ENCODE measurements around the gene ASCC1. TPM values are rescaled to one million over a fixed set of nuclear protein-coding genes. Genes with fewer than 3 reads are reported as not detected.

ASCC1 gene
- total RNA-seq, 1 donor from 2014 or later = 49.5 TPM

DNA sequence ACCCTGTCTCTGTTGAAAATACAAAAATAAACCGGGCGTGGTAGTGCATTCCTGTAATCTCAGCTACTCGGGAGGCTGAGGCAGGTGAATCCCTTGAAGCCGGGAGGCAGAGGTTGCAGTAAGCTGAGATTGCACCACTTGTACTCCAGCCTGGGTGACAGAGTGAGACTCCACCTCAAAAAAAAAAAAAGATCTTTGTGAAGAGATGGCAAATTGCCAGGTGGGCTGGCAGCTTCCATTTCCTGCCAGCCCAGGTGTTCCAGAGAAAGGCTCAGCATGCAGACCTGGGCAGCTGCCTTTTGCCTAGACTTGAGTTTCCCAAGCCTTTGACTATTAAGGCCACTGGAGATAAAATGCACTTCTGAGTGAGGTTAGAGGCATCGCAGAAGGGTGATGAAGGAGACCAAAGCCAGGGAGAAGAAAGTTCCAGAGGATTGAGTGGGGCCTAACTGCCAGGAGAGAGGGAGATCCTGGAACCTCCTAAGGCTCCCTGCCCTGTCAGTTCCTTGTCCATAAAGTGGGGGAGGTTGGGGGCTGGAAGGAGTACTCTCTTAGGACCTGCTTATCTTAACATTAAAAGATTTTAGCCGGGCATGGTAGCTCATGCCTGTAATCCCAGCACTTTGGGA is 47.7 kb upstream of the ASCC1 start:
- Mint-ChIP-seq H3K4me3 (no peak overlapping the region), H3K36me3 (no peaks in the 10 kb centered on the region), H3K27me3 (ENCODE audit: insufficient read depth, low read depth) (peaks cover 9% of the 10 kb centered on the region), H3K9me3 (no peaks in the 10 kb centered on the region), H3K27ac (peak overlapping the region; percentile 95), H3K4me1 (peaks cover 57% of the 10 kb centered on the region)
- no peaks in the 10 kb centered on the region for H3K27me3 ChIP-seq
- no peaks in the 10 kb centered on the region for H3K79me2 ChIP-seq (ENCODE audit: low read depth)
- no peak for DNase-seq (ENCODE audit: low spot score)
- no peaks in the 10 kb centered on the region for H4K20me1 ChIP-seq (ENCODE audit: low read depth)
- no peak overlapping the region for H3K9ac ChIP-seq
- no peaks in the 10 kb centered on the region for H3K9me3 ChIP-seq (ENCODE audit: low read depth)
- no peak overlapping the region for H3K27ac ChIP-seq
- TF ChIP-seq, protein P1, sequence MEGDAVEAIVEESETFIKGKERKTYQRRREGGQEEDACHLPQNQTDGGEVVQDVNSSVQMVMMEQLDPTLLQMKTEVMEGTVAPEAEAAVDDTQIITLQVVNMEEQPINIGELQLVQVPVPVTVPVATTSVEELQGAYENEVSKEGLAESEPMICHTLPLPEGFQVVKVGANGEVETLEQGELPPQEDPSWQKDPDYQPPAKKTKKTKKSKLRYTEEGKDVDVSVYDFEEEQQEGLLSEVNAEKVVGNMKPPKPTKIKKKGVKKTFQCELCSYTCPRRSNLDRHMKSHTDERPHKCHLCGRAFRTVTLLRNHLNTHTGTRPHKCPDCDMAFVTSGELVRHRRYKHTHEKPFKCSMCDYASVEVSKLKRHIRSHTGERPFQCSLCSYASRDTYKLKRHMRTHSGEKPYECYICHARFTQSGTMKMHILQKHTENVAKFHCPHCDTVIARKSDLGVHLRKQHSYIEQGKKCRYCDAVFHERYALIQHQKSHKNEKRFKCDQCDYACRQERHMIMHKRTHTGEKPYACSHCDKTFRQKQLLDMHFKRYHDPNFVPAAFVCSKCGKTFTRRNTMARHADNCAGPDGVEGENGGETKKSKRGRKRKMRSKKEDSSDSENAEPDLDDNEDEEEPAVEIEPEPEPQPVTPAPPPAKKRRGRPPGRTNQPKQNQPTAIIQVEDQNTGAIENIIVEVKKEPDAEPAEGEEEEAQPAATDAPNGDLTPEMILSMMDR (IDR thresholded peaks at IDR 0.05) = no peak
- TF ChIP-seq EZH2phosphoT487 (IDR thresholded peaks at IDR 0.05) (no peak), EZH2 (IDR thresholded peaks at IDR 0.05) (no peak)
- no peak overlapping the region for H2AFZ ChIP-seq (replicated peaks)
- no peak overlapping the region for H3K4me3 ChIP-seq
- peaks cover 77% of the 10 kb centered on the region for H3F3A ChIP-seq (ENCODE audit: low read depth)
- no peaks in the 10 kb centered on the region for H3K36me3 ChIP-seq
- peaks cover 61% of the 10 kb centered on the region for H3K4me1 ChIP-seq
- H3K4me2 ChIP-seq = no peak overlapping the region

DNA sequence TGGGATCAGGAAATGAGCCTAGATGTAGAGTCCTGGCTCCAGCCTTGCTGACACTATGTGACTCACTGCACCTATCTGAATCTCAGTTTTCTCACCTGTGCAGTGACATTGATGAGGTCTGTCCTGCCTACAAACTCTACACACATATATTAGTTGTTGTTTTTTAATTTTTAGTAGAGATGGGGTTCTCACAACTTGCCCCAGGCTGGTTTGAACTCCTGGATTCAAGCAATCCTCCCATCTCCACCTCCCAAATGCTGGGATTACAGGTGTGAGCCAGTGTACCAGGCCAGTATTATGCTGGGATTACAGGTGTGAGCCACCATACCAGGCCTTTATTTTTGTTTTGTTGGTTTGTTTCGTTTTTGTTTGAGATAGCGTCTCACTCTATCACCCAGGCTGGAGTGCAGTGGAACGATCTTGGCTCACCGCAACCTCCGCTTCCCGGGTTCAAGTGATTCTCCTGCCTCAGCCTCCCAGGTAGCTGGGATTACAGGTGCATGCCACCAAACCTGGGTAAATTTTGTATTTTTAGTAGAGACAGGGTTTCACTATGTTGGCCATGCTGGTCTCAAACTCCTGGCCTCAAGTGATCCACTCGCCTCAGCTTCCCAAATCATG is 45.8 kb upstream of the ASCC1 start:
- H3K27me3 ChIP-seq = no peaks in the 10 kb centered on the region
- no peak overlapping the region for H3K9ac ChIP-seq
- TF ChIP-seq EZH2 (IDR thresholded peaks at IDR 0.05) (no peak), EZH2phosphoT487 (IDR thresholded peaks at IDR 0.05) (no peak)
- TF ChIP-seq, protein P1 (IDR thresholded peaks at IDR 0.05) = no peak
- Mint-ChIP-seq H3K36me3 (no peaks in the 10 kb centered on the region), H3K27me3 (ENCODE audit: insufficient read depth, low read depth) (peaks cover 9% of the 10 kb centered on the region), H3K9me3 (no peaks in the 10 kb centered on the region), H3K4me3 (peak overlapping the region; percentile 83), H3K4me1 (peaks cover 58% of the 10 kb centered on the region), H3K27ac (peak overlapping the region; percentile 98)
- H3F3A ChIP-seq (ENCODE audit: low read depth) = peaks cover 70% of the 10 kb centered on the region
- no peak overlapping the region for H2AFZ ChIP-seq (replicated peaks)
- H3K4me3 ChIP-seq = peak overlapping the region; percentile 48
- no peaks in the 10 kb centered on the region for H3K36me3 ChIP-seq
- peak overlapping the region; percentile 85 for H3K4me2 ChIP-seq
- H3K4me1 ChIP-seq = peaks cover 62% of the 10 kb centered on the region
- peak overlapping the region; percentile 96 for H3K27ac ChIP-seq
- no peaks in the 10 kb centered on the region for H3K9me3 ChIP-seq (ENCODE audit: low read depth)
- no peaks in the 10 kb centered on the region for H3K79me2 ChIP-seq (ENCODE audit: low read depth)
- H4K20me1 ChIP-seq (ENCODE audit: low read depth) = no peaks in the 10 kb centered on the region
- DNase-seq (ENCODE audit: low spot score) = no peak

DNA sequence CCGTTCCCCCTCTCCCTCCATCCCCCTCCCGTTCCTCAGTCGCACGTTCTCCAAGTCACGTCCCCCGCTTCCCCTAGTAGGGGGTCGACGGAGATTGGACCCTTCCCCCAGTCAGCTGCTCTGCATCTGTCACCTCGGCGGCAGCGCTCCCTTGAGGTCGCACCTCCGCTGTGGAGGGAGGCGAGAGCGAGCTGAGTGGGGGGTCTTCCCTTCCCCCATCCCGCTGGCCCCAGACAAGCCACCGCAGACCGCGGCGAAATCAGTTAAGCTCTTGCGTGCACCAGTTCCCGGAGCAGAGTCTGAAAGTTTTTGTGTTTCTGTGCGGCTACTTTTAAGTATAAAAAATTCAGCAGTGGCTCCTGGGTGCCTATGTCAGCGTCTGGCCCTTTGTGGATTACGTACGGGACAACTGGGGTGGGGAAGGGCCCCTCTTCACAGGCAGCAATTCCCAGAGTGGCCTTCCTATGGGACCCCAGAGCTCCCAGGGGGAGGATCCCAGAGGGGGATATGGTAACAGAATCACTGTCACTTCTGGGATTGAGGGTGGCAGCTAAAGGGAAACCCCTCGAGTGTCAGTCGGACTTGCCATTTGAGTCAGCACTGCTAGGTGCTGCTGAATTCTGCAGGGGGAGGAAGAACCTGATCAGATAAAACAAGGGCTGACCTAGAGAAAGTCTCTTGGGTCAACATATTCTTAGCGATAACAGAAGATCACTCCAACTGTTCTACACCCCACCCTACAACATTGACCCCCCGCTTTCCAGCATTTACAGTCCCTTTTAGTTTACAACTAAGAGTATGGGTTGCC is 45.1 kb upstream of the ASCC1 start:
- peak overlapping the region; percentile 48 for H3K4me3 ChIP-seq
- Mint-ChIP-seq H3K9me3 (no peaks in the 10 kb centered on the region), H3K27me3 (ENCODE audit: insufficient read depth, low read depth) (peaks cover 9% of the 10 kb centered on the region), H3K27ac (peak overlapping the region; percentile 98), H3K36me3 (no peaks in the 10 kb centered on the region), H3K4me1 (peaks cover 62% of the 10 kb centered on the region), H3K4me3 (peak overlapping the region; percentile 83)
- H3K9ac ChIP-seq = no peak overlapping the region
- peaks cover 70% of the 10 kb centered on the region for H3K4me1 ChIP-seq
- peak overlapping the region; percentile 85 for H3K4me2 ChIP-seq
- H4K20me1 ChIP-seq (ENCODE audit: low read depth) = no peaks in the 10 kb centered on the region
- H3K9me3 ChIP-seq (ENCODE audit: low read depth) = no peaks in the 10 kb centered on the region
- H2AFZ ChIP-seq (replicated peaks) = no peak overlapping the region
- H3F3A ChIP-seq (ENCODE audit: low read depth) = peaks cover 70% of the 10 kb centered on the region
- no peak for TF ChIP-seq EZH2 (IDR thresholded peaks at IDR 0.05)
- TF ChIP-seq, protein P1 (IDR thresholded peaks at IDR 0.05) = peak; percentile 43
- no peaks in the 10 kb centered on the region for H3K36me3 ChIP-seq
- no peaks in the 10 kb centered on the region for H3K27me3 ChIP-seq
- H3K27ac ChIP-seq = peak overlapping the region; percentile 96
- H3K79me2 ChIP-seq (ENCODE audit: low read depth) = no peaks in the 10 kb centered on the region
- peak; percentile 99 for DNase-seq (ENCODE audit: low spot score)

All from neural progenitor cell (in vitro differentiated cells).